CD4-positive, alpha-beta T cell (primary cell): ENCODE measurements around the gene SAG. TPM values are rescaled to one million over a fixed set of nuclear protein-coding genes. Genes with fewer than 3 reads are reported as not detected.

Experiments used
- ATAC-seq: fragments of 200-7000 bp; cut with Tn5 transposase; one replicate; pipeline ENCODE4 v1.10.0; 2022; ENCODE audit warnings: mild to moderate bottlenecking; ENCODE audit not compliant: poor library complexity
- CTCF ChIA-PET: fragments of 350-600 bp; sonication (Branson Sonifier 250); formaldehyde crosslinking; loops from one replicate; lab custom pipeline; 2021; ENCODE audit warnings: antibody characterized with exemption, inconsistent platforms; lab: Charles Lee
- POLR2A ChIA-PET: fragments of 350-600 bp; sonication (Branson Sonifier 250); formaldehyde crosslinking; loops from one replicate; lab custom pipeline; 2021; ENCODE audit warnings: antibody characterized with exemption, inconsistent platforms; lab: Charles Lee
- DNase-seq, 14 experiments: peaks; one replicate each; pipeline ENCODE4 v3.0.0-alpha.2; 2013 to 2020; ENCODE audit warnings: mixed read lengths in 2 of 14
- H3K27ac ChIP-seq, 2 donors: one replicate each; pipeline versions ENCODE4 v1.5.1 to v1.7.0; 2013; ENCODE audit warnings: low read length in 2 of 2, low read depth in 1 of 2, mild to moderate bottlenecking in 1 of 2
- H3K27me3 ChIP-seq, 2 experiments: 1 replicate in 1 of 2; 2 replicates in 1 of 2; pipeline versions ENCODE4 v1.6.1 to v1.7.0; 2013; ENCODE audit warnings: low read length in 2 of 2, control low read depth in 1 of 2, mild to moderate bottlenecking in 1 of 2, moderate library complexity in 1 of 2; ENCODE audit not compliant: insufficient read depth in 2 of 2, control insufficient read depth in 1 of 2
- H3K36me3 ChIP-seq: one replicate; pipeline ENCODE4 v1.6.1; 2013; ENCODE audit warnings: low read length, control low read depth; ENCODE audit not compliant: insufficient read depth
- H3K4me1 ChIP-seq: one replicate; pipeline ENCODE4 v1.6.1; 2013; ENCODE audit warnings: low read length, control low read depth; ENCODE audit not compliant: insufficient read depth
- H3K4me3 ChIP-seq: one replicate; pipeline ENCODE4 v1.5.1; 2013; ENCODE audit warnings: mild to moderate bottlenecking, low read length, moderate library complexity
- H3K9me3 ChIP-seq, 2 experiments: 1 replicate in 1 of 2; 2 replicates in 1 of 2; pipeline versions ENCODE4 v1.6.1 to v1.7.0; 2013; ENCODE audit warnings: low read length in 2 of 2, mild to moderate bottlenecking in 2 of 2, control low read depth in 1 of 2, moderate library complexity in 1 of 2; ENCODE audit not compliant: control insufficient read depth in 1 of 2, insufficient read depth in 1 of 2
- H3K27ac Mint-ChIP-seq: one replicate; pipeline ENCODE4 v1.8.0; 2020; ENCODE audit warnings: mixed read lengths
- H3K27me3 Mint-ChIP-seq: one replicate; pipeline ENCODE4 v1.8.0; 2021; ENCODE audit warnings: mixed read lengths
- H3K36me3 Mint-ChIP-seq: one replicate; pipeline ENCODE4 v1.8.0; 2021; ENCODE audit warnings: low read depth, mixed read lengths
- H3K4me1 Mint-ChIP-seq: one replicate; pipeline ENCODE4 v1.8.0; 2021; ENCODE audit warnings: low read depth, mixed read lengths
- H3K4me3 Mint-ChIP-seq: one replicate; pipeline ENCODE4 v1.8.0; 2020; ENCODE audit warnings: mild to moderate bottlenecking, mixed read lengths
- H3K9me3 Mint-ChIP-seq: one replicate; pipeline ENCODE4 v1.8.0; 2020; ENCODE audit warnings: mixed read lengths
- intact Hi-C, 2 experiments: fragments of 100-400 bp; cut with DNase I in 1 of 2; cut with micrococcal nuclease in 1 of 2; formaldehyde crosslinking; loops; one replicate each; pipeline versions ENCODE4 v1.15.1 to v1.9.0; 2023 to 2025; cut with DNase I, micrococcal nuclease
- total RNA-seq, 174 experiments: library from RNA in 2 of 174; stranded (reverse) in 2 of 174; gene quantifications; one replicate each; pipeline ENCODE4 v1.2.3 and lab custom pipeline; 2021 to 2026
- TF ChIP-seq, protein P1 (sequence below): fragments of 200-600 bp; IDR thresholded peaks from one replicate; pipeline ENCODE4 v1.8.0; 2022; ENCODE audit warnings: antibody characterized with exemption, mild to moderate bottlenecking

Gene SAG
- total RNA-seq, 2 experiments from 2014 or later: 0.03 to 0.22 TPM

DNA sequence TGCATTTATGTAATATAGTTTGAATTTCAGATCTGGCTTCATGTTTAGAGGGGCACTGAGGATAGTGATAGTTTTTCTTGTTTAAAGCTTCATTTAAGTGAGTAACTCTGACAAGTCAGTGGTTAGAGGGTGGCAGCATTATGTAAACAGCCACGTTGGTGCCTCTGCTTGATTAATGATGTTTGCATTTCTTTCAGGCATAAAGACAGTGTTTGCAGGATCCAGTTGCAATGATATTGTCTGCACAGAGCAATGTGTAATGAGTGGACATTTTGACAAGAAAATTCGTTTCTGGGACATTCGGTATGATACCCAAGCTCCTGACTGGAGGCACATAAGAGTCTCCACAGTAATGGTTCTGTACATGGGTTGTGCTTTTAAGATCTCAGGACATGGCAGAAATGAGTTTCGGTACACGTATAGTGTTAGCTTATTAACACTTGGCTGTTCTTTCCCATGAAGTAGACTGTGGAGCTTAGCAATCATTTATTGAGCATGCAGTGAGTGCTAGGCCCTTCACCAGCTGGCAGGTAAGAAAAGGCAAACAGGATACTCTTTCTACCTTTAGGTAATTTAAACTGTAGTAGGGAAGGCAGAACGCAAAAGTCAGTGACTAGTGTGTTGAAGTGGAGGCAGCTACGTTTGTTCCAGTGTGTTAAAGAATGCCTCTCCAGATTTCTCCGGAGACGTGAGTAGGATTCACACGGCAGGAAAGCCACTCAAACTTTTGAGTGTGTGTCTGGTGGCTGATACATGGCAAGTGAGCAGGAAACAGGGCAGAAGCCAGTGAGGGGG lies 17.4 kb upstream of the SAG start:
- DNase-seq (no peak), ATAC-seq (no peak)
- POLR2A ChIA-PET: no interaction called here
- no peaks in the 10 kb centered on the region for H3K4me1 ChIP-seq
- CTCF ChIA-PET: no interaction called here
- no peak overlapping the region for H3K4me3 ChIP-seq
- Mint-ChIP-seq H3K4me1 (peaks cover 4% of the 10 kb centered on the region), H3K27ac (peak overlapping the region; percentile 37), H3K36me3 (peaks cover 100% of the 10 kb centered on the region), H3K4me3 (no peak overlapping the region), H3K27me3 (no peaks in the 10 kb centered on the region), H3K9me3 (no peaks in the 10 kb centered on the region)
- H3K9me3 ChIP-seq: no peaks in the 10 kb centered on the region
- H3K27ac ChIP-seq: no peak overlapping the region
- TF ChIP-seq, protein P1, sequence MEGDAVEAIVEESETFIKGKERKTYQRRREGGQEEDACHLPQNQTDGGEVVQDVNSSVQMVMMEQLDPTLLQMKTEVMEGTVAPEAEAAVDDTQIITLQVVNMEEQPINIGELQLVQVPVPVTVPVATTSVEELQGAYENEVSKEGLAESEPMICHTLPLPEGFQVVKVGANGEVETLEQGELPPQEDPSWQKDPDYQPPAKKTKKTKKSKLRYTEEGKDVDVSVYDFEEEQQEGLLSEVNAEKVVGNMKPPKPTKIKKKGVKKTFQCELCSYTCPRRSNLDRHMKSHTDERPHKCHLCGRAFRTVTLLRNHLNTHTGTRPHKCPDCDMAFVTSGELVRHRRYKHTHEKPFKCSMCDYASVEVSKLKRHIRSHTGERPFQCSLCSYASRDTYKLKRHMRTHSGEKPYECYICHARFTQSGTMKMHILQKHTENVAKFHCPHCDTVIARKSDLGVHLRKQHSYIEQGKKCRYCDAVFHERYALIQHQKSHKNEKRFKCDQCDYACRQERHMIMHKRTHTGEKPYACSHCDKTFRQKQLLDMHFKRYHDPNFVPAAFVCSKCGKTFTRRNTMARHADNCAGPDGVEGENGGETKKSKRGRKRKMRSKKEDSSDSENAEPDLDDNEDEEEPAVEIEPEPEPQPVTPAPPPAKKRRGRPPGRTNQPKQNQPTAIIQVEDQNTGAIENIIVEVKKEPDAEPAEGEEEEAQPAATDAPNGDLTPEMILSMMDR: no peak
- intact Hi-C loops: loop anchor here in 1 of 2 experiments (5.0 kb wide), 1 partner anchor 62 kb away; the partner anchor contains the start of gene DGKD
- H3K27me3 ChIP-seq: no peaks in the 10 kb centered on the region
- H3K36me3 ChIP-seq: peaks cover 96% of the 10 kb centered on the region

- Mint-ChIP-seq H3K9me3 (no peaks in the 10 kb centered on the region), H3K27ac (peak overlapping the region; percentile 51), H3K4me1 (peaks cover 10% of the 10 kb centered on the region), H3K36me3 (peaks cover 56% of the 10 kb centered on the region), H3K27me3 (no peaks in the 10 kb centered on the region), H3K4me3 (no peak overlapping the region)
- TF ChIP-seq, protein P1: no peak
- intact Hi-C loops: no loop called here
- Histone ChIP-seq H3K36me3 (peaks cover 54% of the 10 kb centered on the region), H3K4me3 (no peak overlapping the region), H3K27me3 (no peaks in the 10 kb centered on the region), H3K4me1 (no peaks in the 10 kb centered on the region), H3K27ac (no peak overlapping the region), H3K9me3 (no peaks in the 10 kb centered on the region)
- ChIA-PET CTCF (interaction anchor here (0.6 kb wide), 1 partner anchor 381 kb away, joined by 4 read pairs; no protein-coding TSS in a partner anchor), POLR2A (interaction anchor here (0.6 kb wide), 1 partner anchor 119 kb away, joined by 3 read pairs; no protein-coding TSS in a partner anchor)
- DNase-seq (no peak), ATAC-seq (peak; percentile 14)
Observed at GRCh38 chr2:233295891-233296290, 11.7 kb upstream of the SAG start.

DNA sequence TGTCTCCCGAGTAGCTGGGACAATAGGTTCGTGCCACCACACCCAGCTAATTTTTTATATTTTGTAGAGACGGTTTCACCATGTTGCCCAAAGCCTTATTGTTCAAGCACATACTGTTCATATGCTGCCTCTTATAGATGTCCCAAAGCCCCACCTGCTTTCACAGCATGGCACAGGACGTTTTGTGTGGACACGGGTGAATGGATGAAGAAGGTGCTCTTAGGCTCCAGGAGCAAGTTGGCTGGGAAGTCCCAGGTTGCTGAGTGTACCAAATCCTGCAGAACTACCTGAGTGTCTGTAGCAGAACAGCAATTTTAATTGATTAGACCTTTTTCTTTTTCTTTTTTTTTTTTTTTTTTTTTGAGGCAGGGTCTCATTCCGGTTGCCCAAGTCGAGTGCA lies 10.5 kb upstream of the SAG start:
- H3K27ac Mint-ChIP-seq: peak overlapping the region; percentile 62
- CTCF ChIA-PET: no interaction called here
- TF ChIP-seq, protein P1: no peak

More for the DNA sequence above, 10.5 kb upstream of the SAG start:
- Histone ChIP-seq H3K27me3 (no peaks in the 10 kb centered on the region), H3K36me3 (peaks cover 43% of the 10 kb centered on the region), H3K9me3 (no peaks in the 10 kb centered on the region), H3K27ac (no peak overlapping the region), H3K4me1 (no peaks in the 10 kb centered on the region), H3K4me3 (no peak overlapping the region)
- intact Hi-C loops: no loop called here
- DNase-seq (no peak), ATAC-seq (no peak)
- H3K9me3 Mint-ChIP-seq: no peaks in the 10 kb centered on the region
- H3K27me3 Mint-ChIP-seq: no peaks in the 10 kb centered on the region
- peaks cover 44% of the 10 kb centered on the region for H3K36me3 Mint-ChIP-seq
- no peak overlapping the region for H3K4me3 Mint-ChIP-seq
- peaks cover 10% of the 10 kb centered on the region for H3K4me1 Mint-ChIP-seq
- POLR2A ChIA-PET: interaction anchor here (1.5 kb wide), 1 partner anchor 34 kb away, joined by 6 read pairs; no protein-coding TSS in a partner anchor
